ENCODE data around the gene SHANK1.

SHANK1 gene

DNA sequence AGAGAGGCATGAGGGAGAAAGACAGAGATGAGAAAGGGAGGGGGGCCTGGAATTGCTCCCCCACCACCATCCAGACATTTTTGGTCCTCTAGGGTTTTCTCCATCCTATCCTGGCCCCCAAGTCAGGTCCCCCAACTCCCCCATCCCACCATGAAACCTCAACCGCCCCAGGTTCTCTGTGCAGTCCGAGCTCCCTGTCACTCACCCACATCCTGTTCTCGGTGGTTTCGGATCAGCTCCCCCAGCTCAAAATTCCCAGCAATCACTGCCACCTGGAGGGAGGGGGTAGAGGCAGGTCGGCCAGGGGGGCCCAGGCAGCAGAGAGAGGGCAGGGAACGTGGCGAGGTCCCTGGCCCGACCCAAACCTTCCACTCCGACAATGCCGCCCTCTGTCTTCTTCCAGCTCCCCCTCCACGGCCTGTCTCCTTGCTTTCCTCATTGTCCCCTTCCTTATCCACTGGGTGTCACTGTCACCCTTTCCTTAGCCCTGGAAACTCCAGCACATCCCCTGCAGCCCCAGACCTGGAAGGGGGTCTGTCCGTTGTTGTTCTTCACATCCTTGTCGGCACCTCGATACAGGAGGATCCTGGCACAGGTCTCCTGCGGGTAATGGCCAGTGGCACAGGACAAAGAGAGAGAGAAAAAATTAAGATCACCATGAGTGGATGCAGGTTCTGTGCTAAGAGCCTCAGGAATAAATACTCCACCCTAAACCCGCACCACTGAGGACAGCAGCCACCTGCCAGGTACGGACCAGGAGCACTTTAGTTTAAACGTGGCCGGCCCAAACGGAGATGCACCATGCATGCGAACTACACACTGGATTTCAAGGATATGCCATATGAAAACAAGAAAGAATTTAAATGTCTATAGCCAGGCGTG is 15.4 kb downstream of the SHANK1 start:
- no peaks in the 10 kb centered on the region for H3K9me3 ChIP-seq (ENCODE audit: control insufficient read depth, insufficient read depth, low read depth, low read length)
- no peaks in the 10 kb centered on the region for H3K4me1 ChIP-seq (ENCODE audit: control insufficient read depth, insufficient read depth, low read length)
- ChIA-PET CTCF (interaction anchor here (0.6 to 7.0 kb wide), 23 partner anchors 9 to 392 kb away, joined by 3 to 151 read pairs (median 4); partner anchors contain the start of gene CLEC11A), POLR2A (interaction anchor here (2.0 kb wide), 1 partner anchor 20 kb away, joined by 9 read pairs; no protein-coding TSS in a partner anchor)
- H3K36me3 ChIP-seq (ENCODE audit: control insufficient read depth in 2 of 2, insufficient read depth in 1 of 2, low read length in 2 of 2), result no peaks in the 10 kb centered on the region
- no peak overlapping the region for H3K4me3 ChIP-seq (ENCODE audit: low read depth, low read length)
- no peak overlapping the region for H3K27ac ChIP-seq (ENCODE audit: extremely low read depth, low read depth, low read length)
- TF ChIP-seq, protein P1, sequence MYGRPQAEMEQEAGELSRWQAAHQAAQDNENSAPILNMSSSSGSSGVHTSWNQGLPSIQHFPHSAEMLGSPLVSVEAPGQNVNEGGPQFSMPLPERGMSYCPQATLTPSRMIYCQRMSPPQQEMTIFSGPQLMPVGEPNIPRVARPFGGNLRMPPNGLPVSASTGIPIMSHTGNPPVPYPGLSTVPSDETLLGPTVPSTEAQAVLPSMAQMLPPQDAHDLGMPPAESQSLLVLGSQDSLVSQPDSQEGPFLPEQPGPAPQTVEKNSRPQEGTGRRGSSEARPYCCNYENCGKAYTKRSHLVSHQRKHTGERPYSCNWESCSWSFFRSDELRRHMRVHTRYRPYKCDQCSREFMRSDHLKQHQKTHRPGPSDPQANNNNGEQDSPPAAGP (tag by site-specific recombination; IDR thresholded peaks at IDR 0.05), result no peak
- TF ChIP-seq ZNF24 (tag by site-specific recombination; IDR thresholded peaks at IDR 0.05), result no peak
- no peak for TF ChIP-seq BCL11A (tag by site-specific recombination; IDR thresholded peaks at IDR 0.05; ENCODE audit: low read depth)
- no peak for TF ChIP-seq KLF9 (tag by site-specific recombination; IDR thresholded peaks at IDR 0.05; ENCODE audit: low read depth)
- no peak for TF ChIP-seq MEIS1 (CRISPR knock-in tag; IDR thresholded peaks at IDR 0.05; ENCODE audit: borderline replicate concordance)
- no peak for TF ChIP-seq ZNF791 (tag by site-specific recombination; IDR thresholded peaks at IDR 0.05)
- TF ChIP-seq ZNF654 (tag by site-specific recombination; IDR thresholded peaks at IDR 0.05; ENCODE audit: low read depth), result peak; percentile 63
- TF ChIP-seq MYNN (tag by site-specific recombination; IDR thresholded peaks at IDR 0.05; ENCODE audit: borderline replicate concordance), result no peak
- no peak for TF ChIP-seq REST (tag by site-specific recombination; IDR thresholded peaks at IDR 0.05)
- TF ChIP-seq ZNF777 (tag by site-specific recombination; IDR thresholded peaks at IDR 0.05; ENCODE audit: borderline replicate concordance), result no peak
- TF ChIP-seq INSM2 (tag by site-specific recombination; IDR thresholded peaks at IDR 0.05), result no peak
- TF ChIP-seq, protein P2, sequence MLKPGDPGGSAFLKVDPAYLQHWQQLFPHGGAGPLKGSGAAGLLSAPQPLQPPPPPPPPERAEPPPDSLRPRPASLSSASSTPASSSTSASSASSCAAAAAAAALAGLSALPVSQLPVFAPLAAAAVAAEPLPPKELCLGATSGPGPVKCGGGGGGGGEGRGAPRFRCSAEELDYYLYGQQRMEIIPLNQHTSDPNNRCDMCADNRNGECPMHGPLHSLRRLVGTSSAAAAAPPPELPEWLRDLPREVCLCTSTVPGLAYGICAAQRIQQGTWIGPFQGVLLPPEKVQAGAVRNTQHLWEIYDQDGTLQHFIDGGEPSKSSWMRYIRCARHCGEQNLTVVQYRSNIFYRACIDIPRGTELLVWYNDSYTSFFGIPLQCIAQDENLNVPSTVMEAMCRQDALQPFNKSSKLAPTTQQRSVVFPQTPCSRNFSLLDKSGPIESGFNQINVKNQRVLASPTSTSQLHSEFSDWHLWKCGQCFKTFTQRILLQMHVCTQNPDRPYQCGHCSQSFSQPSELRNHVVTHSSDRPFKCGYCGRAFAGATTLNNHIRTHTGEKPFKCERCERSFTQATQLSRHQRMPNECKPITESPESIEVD (tag by site-specific recombination; IDR thresholded peaks at IDR 0.05), result no peak
- TF ChIP-seq ZNF600 (tag by site-specific recombination; IDR thresholded peaks at IDR 0.05), result peak; percentile 48; the same call in 1 of the 2 replicates
- no peak for TF ChIP-seq ZFP69B (tag by site-specific recombination; IDR thresholded peaks at IDR 0.05)
- TF ChIP-seq ZNF610 (tag by site-specific recombination; IDR thresholded peaks at IDR 0.05; ENCODE audit: borderline replicate concordance), result no peak
- no peak for TF ChIP-seq ZNF843 (tag by site-specific recombination; IDR thresholded peaks at IDR 0.05)
- TF ChIP-seq ZNF785 (tag by site-specific recombination; IDR thresholded peaks at IDR 0.05), result no peak
- no peak for TF ChIP-seq KLF16 (tag by site-specific recombination; IDR thresholded peaks at IDR 0.05)
- TF ChIP-seq, protein P3, sequence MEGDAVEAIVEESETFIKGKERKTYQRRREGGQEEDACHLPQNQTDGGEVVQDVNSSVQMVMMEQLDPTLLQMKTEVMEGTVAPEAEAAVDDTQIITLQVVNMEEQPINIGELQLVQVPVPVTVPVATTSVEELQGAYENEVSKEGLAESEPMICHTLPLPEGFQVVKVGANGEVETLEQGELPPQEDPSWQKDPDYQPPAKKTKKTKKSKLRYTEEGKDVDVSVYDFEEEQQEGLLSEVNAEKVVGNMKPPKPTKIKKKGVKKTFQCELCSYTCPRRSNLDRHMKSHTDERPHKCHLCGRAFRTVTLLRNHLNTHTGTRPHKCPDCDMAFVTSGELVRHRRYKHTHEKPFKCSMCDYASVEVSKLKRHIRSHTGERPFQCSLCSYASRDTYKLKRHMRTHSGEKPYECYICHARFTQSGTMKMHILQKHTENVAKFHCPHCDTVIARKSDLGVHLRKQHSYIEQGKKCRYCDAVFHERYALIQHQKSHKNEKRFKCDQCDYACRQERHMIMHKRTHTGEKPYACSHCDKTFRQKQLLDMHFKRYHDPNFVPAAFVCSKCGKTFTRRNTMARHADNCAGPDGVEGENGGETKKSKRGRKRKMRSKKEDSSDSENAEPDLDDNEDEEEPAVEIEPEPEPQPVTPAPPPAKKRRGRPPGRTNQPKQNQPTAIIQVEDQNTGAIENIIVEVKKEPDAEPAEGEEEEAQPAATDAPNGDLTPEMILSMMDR (tag by site-specific recombination; IDR thresholded peaks at IDR 0.05), result peak; percentile 97
- no peak for TF ChIP-seq ZNF623 (tag by site-specific recombination; IDR thresholded peaks at IDR 0.05)
- no peak for TF ChIP-seq ZNF830 (tag by site-specific recombination; IDR thresholded peaks at IDR 0.05; ENCODE audit: low read depth)
- peak; percentile 33 for TF ChIP-seq GLIS1 (tag by site-specific recombination; IDR thresholded peaks at IDR 0.05)
- no peak for TF ChIP-seq ZNF677 (tag by site-specific recombination; IDR thresholded peaks at IDR 0.05)
- TF ChIP-seq ZFP3 (tag by site-specific recombination; IDR thresholded peaks at IDR 0.05; ENCODE audit: low read depth), result 0 out of 2 replicates have a peak, but pooled peaks have one; percentile 42
- TF ChIP-seq ZNF274 (IDR thresholded peaks at IDR 0.05; ENCODE audit: low read length), result no peak
- TF ChIP-seq ZNF274 (tag by site-specific recombination; IDR thresholded peaks at IDR 0.05; ENCODE audit: borderline replicate concordance), result no peak
